OCI-LY3 (cell line): ENCODE measurements around the gene PBX2.

Source experiments
- EZH2phosphoT487 ChIP-seq: fragments of 200-600 bp; shearing (Covaris generic); IDR thresholded peaks from 2 replicates; pipeline ENCODE4 v1.6.1; 2018; ENCODE audit warnings: antibody characterized with exemption, mixed run types, low read depth
- TF ChIP-seq, protein P1 (sequence below): fragments of 200-600, 300-600 bp; sonication (generic); IDR thresholded peaks from 2 replicates; pipeline ENCODE4 v1.5.1; 2014; ENCODE audit warnings: antibody characterized with exemption, low read length, low read depth

DNA sequence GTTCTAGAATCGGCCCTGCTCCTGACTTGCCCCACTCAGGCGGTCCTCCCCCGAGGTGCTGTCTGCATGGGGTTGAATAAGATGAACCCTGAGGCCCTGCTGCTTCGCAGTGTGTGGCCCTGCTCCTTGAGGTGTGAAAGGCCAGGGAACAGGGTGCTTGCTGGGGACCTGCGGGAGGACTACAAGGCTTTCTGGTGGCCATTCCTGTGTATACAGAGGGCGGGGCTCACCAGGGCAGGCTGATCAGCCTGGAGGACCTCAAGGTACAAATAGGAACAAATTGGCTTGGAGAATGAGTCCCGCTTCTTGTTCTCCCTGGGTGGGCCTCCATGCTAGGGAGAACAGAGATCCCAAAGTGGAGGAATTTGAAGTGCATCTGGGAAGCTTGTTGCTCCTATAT lies 28.2 kb upstream of the PBX2 start:
- TF ChIP-seq, protein P1, sequence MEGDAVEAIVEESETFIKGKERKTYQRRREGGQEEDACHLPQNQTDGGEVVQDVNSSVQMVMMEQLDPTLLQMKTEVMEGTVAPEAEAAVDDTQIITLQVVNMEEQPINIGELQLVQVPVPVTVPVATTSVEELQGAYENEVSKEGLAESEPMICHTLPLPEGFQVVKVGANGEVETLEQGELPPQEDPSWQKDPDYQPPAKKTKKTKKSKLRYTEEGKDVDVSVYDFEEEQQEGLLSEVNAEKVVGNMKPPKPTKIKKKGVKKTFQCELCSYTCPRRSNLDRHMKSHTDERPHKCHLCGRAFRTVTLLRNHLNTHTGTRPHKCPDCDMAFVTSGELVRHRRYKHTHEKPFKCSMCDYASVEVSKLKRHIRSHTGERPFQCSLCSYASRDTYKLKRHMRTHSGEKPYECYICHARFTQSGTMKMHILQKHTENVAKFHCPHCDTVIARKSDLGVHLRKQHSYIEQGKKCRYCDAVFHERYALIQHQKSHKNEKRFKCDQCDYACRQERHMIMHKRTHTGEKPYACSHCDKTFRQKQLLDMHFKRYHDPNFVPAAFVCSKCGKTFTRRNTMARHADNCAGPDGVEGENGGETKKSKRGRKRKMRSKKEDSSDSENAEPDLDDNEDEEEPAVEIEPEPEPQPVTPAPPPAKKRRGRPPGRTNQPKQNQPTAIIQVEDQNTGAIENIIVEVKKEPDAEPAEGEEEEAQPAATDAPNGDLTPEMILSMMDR = no peak
- TF ChIP-seq EZH2phosphoT487 = no peak
